DOHH2 (cell line): ENCODE results near the gene CPZ.

Experiments
- CTCF ChIP-seq: fragments of 200-600 bp; sonication (generic); IDR thresholded peaks from one replicate; pipeline ENCODE4 v1.5.1; 2014; ENCODE audit warnings: antibody characterized with exemption, mild to moderate bottlenecking, low read depth, low read length; ENCODE audit not compliant: poor library complexity, severe bottlenecking
- EZH2phosphoT487 ChIP-seq: fragments of 200-600 bp; sonication (generic); IDR thresholded peaks from 2 replicates; pipeline ENCODE4 v1.6.1; 2017; ENCODE audit warnings: borderline replicate concordance, mild to moderate bottlenecking, antibody characterized with exemption, low read length, moderate library complexity, mixed read lengths

DNA sequence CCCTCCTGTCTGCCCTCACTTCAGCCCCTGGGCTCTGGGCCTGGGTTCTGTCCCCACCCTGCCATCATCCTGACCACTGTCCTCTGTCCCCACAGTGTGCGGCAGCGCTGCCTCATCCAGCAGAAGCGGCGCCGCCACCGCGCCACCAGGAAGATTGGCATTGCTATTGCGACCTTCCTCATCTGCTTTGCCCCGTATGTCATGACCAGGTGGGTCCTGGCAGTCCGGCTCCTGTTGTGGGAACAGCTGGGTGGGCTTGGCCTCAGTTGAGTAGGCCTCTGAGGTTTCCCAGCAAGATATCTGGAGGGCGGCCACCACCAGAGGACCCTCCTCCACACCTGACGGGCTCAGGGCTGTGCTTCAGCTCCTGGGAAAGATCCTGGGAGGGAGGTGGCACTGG lies 10.1 kb upstream of the CPZ start:
- TF ChIP-seq CTCF: no peak
- no peak for TF ChIP-seq EZH2phosphoT487
